HFFc6 (cell line): ENCODE measurements around the gene DGKK. TPM values are rescaled to one million over a fixed set of nuclear protein-coding genes. Genes with fewer than 3 reads are reported as not detected.

ENCODE experiments used
- DNase-seq: peaks from one replicate; pipeline ENCODE4 v3.0.0-alpha.2; 2018
- H3K27ac Mint-ChIP-seq: 2 replicates; pipeline ENCODE4 v1.8.0; 2020; ENCODE audit warnings: mild to moderate bottlenecking, mixed read lengths
- H3K27me3 Mint-ChIP-seq: 2 replicates; pipeline ENCODE4 v1.8.0; 2021; ENCODE audit warnings: mild to moderate bottlenecking, moderate library complexity, mixed read lengths; ENCODE audit not compliant: insufficient read depth
- H3K36me3 Mint-ChIP-seq: 2 replicates; pipeline ENCODE4 v1.8.0; 2021; ENCODE audit warnings: low read depth, mixed read lengths
- H3K4me1 Mint-ChIP-seq: 2 replicates; pipeline ENCODE4 v1.8.0; 2020; ENCODE audit warnings: low read depth, mixed read lengths
- H3K4me3 Mint-ChIP-seq: 2 replicates; pipeline ENCODE4 v1.8.0; 2020; ENCODE audit warnings: mild to moderate bottlenecking, moderate library complexity, mixed read lengths
- H3K9me3 Mint-ChIP-seq: 2 replicates; pipeline ENCODE4 v1.8.0; 2020; ENCODE audit warnings: mild to moderate bottlenecking, mixed read lengths
- total RNA-seq, 6 experiments: library from RNA; stranded (reverse); fragmentation: NEBNext Ultra II Directional; extraction: Animal tissue kit (Norgen Biotek cat#: 25700); gene quantifications; 2 replicates in 1 of 6; 3 replicates in 5 of 6; pipeline ENCODE4 v1.2.3, GENCODE V29; 2021
- TF ChIP-seq, protein P1 (sequence below): fragments of 200-600 bp; sonication (generic); IDR thresholded peaks from 2 replicates; pipeline ENCODE4 v1.5.0; 2021; ENCODE audit warnings: antibody characterized with exemption, mild to moderate bottlenecking

The DGKK gene
- total RNA-seq, 6 experiments from 2014 or later, result not detected

GRCh38 chrX:50458483-50458882, 12.1 kb downstream of the DGKK start:
- H3K27ac Mint-ChIP-seq, result no peak overlapping the region
- no peaks in the 10 kb centered on the region for H3K4me1 Mint-ChIP-seq
- H3K4me3 Mint-ChIP-seq, result no peak overlapping the region
- no peak for DNase-seq
- H3K36me3 Mint-ChIP-seq, result no peaks in the 10 kb centered on the region
- H3K9me3 Mint-ChIP-seq, result no peaks in the 10 kb centered on the region
- TF ChIP-seq, protein P1, sequence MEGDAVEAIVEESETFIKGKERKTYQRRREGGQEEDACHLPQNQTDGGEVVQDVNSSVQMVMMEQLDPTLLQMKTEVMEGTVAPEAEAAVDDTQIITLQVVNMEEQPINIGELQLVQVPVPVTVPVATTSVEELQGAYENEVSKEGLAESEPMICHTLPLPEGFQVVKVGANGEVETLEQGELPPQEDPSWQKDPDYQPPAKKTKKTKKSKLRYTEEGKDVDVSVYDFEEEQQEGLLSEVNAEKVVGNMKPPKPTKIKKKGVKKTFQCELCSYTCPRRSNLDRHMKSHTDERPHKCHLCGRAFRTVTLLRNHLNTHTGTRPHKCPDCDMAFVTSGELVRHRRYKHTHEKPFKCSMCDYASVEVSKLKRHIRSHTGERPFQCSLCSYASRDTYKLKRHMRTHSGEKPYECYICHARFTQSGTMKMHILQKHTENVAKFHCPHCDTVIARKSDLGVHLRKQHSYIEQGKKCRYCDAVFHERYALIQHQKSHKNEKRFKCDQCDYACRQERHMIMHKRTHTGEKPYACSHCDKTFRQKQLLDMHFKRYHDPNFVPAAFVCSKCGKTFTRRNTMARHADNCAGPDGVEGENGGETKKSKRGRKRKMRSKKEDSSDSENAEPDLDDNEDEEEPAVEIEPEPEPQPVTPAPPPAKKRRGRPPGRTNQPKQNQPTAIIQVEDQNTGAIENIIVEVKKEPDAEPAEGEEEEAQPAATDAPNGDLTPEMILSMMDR, result no peak
- no peaks in the 10 kb centered on the region for H3K27me3 Mint-ChIP-seq

DNA sequence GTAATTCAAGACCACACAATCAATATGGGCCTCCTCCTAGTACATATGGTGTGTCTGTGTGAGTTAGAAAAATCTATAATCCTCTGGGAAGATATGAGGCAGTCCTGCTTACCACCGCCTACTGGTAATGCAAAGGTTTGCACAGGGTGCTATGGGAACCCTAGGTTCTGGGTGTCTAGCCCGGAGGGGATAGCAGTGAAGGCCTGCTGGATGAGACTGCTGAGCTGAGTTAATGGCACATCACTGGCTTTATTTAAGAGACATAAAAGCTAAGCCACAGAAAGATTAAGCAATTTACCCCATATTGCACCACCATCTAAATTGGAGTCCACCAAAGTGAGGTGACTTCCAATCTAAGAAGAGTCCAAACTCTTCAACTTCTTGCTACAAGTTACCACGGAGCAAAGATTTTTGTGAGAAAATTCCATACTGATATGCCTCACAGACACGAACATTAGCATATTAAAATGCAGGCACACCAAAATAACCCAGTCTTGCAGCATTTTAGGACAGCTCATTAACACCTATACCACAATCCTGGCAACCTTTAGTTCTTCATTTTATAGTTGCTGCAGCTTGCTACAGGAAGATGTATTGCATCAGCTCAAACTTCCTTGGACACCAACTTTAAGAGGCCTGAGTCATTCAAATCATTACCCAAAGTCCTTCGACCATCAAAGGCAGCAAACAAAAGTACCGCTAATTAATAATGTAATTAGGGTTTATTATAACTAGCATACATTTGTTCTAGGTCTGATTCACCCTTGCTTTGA, 13.7 kb downstream of the DGKK start:
- H3K9me3 Mint-ChIP-seq, result no peaks in the 10 kb centered on the region
- no peak overlapping the region for H3K4me3 Mint-ChIP-seq
- H3K27me3 Mint-ChIP-seq, result no peaks in the 10 kb centered on the region
- TF ChIP-seq, protein P1, result no peak
- H3K36me3 Mint-ChIP-seq, result no peaks in the 10 kb centered on the region
- DNase-seq, result no peak
- H3K27ac Mint-ChIP-seq, result no peak overlapping the region
- no peaks in the 10 kb centered on the region for H3K4me1 Mint-ChIP-seq

DNA sequence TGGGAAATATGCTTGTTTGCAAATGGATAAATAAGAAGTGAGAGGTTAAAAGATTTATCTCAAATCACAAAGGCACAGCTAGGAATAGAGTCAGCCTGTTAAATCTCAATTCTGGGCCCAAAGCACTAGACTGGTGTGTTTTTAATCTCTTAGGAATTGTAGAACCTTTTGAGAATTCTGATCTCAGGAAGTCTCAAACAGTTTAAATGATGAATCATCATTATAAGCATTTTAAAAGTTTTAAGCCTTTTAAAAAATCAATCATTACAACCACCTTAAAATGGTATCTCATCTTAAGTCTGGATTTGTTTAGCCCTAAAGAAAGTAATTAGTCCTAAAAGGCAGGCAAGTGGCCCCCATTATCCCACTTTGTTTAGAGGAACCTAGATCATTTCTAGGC, 17.8 kb downstream of the DGKK start:
- Mint-ChIP-seq H3K36me3 (no peaks in the 10 kb centered on the region), H3K4me1 (no peaks in the 10 kb centered on the region), H3K4me3 (no peak overlapping the region), H3K9me3 (no peaks in the 10 kb centered on the region; the same call in 1 of the 2 replicates), H3K27ac (no peak overlapping the region), H3K27me3 (no peaks in the 10 kb centered on the region)
- DNase-seq, result no peak
- TF ChIP-seq, protein P1, result no peak

DNA sequence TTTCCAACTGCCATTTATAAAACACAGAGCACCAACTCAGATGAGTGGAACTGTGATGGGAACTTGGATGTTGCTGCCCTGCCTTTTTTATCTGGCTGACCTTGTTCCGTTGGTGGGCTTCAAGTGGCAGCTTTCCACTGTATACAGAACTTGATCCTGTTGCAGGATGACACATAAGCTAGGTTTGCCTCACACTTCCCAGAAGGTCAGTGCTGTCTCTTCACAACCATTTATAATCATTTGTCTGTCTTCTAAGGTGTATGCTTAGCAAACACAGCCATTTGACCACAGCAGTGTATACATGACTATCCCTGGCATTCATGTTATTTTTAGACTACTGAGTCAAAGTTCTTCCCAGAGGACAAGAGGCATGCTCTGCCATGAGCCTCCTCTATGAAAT, 20.3 kb downstream of the DGKK start:
- Mint-ChIP-seq H3K4me3 (no peak overlapping the region), H3K4me1 (no peaks in the 10 kb centered on the region), H3K36me3 (no peaks in the 10 kb centered on the region), H3K27ac (no peak overlapping the region), H3K27me3 (no peaks in the 10 kb centered on the region), H3K9me3 (peaks cover under 1% of the 10 kb centered on the region)
- no peak for DNase-seq
- TF ChIP-seq, protein P1, result no peak

- Mint-ChIP-seq H3K36me3 (no peaks in the 10 kb centered on the region), H3K27ac (no peak overlapping the region), H3K27me3 (no peaks in the 10 kb centered on the region), H3K9me3 (peaks cover 4% of the 10 kb centered on the region), H3K4me1 (no peaks in the 10 kb centered on the region), H3K4me3 (no peak overlapping the region)
- TF ChIP-seq, protein P1, result no peak
- no peak for DNase-seq
Observed at GRCh38 chrX:50448565-50448964, 22.1 kb downstream of the DGKK start.
